ENCODE data around the gene IRF2. TPM values are rescaled to one million over a fixed set of nuclear protein-coding genes. Genes with fewer than 3 reads are reported as not detected.
A peak's percentile ranks its signal among the peaks of the same experiment; 100 is the strongest.

Gene IRF2
- total and polyA plus RNA-seq, 12 donors: 9.3 to 41.4 (median 28.6) TPM

DNA sequence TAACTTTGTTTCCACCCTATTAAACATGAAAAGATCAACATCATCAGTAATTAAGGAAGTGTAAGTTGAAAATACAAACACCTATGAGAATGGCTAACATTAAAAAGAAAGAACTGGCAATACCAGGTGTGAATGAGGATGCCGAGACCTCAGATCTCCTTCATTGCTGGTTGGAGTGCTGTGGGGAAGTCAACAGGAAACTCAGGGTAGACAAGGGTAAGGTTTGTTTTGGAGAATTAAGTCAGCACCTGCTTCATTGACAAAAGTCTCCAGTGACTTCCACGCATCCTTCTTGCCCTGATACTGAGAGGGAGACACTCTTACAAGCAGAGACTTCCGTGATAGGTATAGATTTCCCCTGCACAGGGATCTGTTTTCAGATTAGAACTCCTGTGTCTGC, 106.1 kb downstream of the IRF2 start:
- peaks cover 0 to 24% (median 0%) of the 10 kb centered on the region in 9 donors for H3K4me1 ChIP-seq
- 94 to 96% methylated on average over 3 of the region's 3 CpGs for WGBS, 2 donors
- TF ChIP-seq, protein P1, sequence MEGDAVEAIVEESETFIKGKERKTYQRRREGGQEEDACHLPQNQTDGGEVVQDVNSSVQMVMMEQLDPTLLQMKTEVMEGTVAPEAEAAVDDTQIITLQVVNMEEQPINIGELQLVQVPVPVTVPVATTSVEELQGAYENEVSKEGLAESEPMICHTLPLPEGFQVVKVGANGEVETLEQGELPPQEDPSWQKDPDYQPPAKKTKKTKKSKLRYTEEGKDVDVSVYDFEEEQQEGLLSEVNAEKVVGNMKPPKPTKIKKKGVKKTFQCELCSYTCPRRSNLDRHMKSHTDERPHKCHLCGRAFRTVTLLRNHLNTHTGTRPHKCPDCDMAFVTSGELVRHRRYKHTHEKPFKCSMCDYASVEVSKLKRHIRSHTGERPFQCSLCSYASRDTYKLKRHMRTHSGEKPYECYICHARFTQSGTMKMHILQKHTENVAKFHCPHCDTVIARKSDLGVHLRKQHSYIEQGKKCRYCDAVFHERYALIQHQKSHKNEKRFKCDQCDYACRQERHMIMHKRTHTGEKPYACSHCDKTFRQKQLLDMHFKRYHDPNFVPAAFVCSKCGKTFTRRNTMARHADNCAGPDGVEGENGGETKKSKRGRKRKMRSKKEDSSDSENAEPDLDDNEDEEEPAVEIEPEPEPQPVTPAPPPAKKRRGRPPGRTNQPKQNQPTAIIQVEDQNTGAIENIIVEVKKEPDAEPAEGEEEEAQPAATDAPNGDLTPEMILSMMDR (IDR thresholded peaks at IDR 0.05): no peak
- no peak overlapping the region for H3K4me3 ChIP-seq
- DNase-seq (no peak), ATAC-seq (no peak)
- peaks cover 0 to 6% (median 0%) of the 10 kb centered on the region in 9 donors for H3K36me3 ChIP-seq
- H3K9me3 ChIP-seq: no peaks in the 10 kb centered on the region
- no peak overlapping the region for H3K27ac ChIP-seq
- H3K27me3 ChIP-seq: no peaks in the 10 kb centered on the region
- intact Hi-C loops (cut with DNase I): no loop called here

GRCh38 chr4:184364100-184364921, 110.0 kb downstream of the IRF2 start:
- no peaks in the 10 kb centered on the region for H3K9me3 ChIP-seq
- no peak overlapping the region for H3K4me3 ChIP-seq
- H3K4me1 ChIP-seq: peaks cover 0 to 32% (median 6%) of the 10 kb centered on the region in 9 donors
- TF ChIP-seq, protein P1 (IDR thresholded peaks at IDR 0.05): no peak
- H3K27me3 ChIP-seq: no peaks in the 10 kb centered on the region
- H3K27ac ChIP-seq: no peak overlapping the region
- peak in 1 of 8 donors; percentile 9 for ATAC-seq
- WGBS, 2 donors: 72 to 79% methylated on average over 5 of the region's 5 CpGs
- no peak for DNase-seq
- H3K36me3 ChIP-seq: peaks cover 0 to 6% (median 0%) of the 10 kb centered on the region in 9 donors
- intact Hi-C loops (cut with DNase I): no loop called here

GRCh38 chr4:184363258-184363657, 111.1 kb downstream of the IRF2 start:
- H3K4me3 ChIP-seq: no peak overlapping the region
- TF ChIP-seq, protein P1 (IDR thresholded peaks at IDR 0.05): no peak
- H3K9me3 ChIP-seq: no peaks in the 10 kb centered on the region
- ATAC-seq (no peak), DNase-seq (no peak)
- H3K4me1 ChIP-seq: peaks cover 0 to 36% (median 10%) of the 10 kb centered on the region in 9 donors
- intact Hi-C loops (cut with DNase I): loop anchor here in 1 of 10 donors (2.0 kb wide), 1 partner anchor 16 kb away; no protein-coding TSS in a partner anchor
- peaks cover 0 to 6% (median 0%) of the 10 kb centered on the region in 9 donors for H3K36me3 ChIP-seq
- no peak overlapping the region for H3K27ac ChIP-seq
- no peaks in the 10 kb centered on the region for H3K27me3 ChIP-seq
- 95 to 97% methylated on average over 6 of the region's 6 CpGs for WGBS, 2 donors

GRCh38 chr4:184362396-184362795, 112.0 kb downstream of the IRF2 start:
- Histone ChIP-seq H3K36me3 (peaks cover 0 to 2% (median 0%) of the 10 kb centered on the region in 9 donors), H3K4me1 (peaks cover 0 to 45% (median 10%) of the 10 kb centered on the region in 9 donors), H3K9me3 (peaks cover 0 to 8% (median 0%) of the 10 kb centered on the region in 11 donors), H3K27me3 (no peaks in the 10 kb centered on the region), H3K27ac (peak overlapping the region in 4 of 10 donors; percentile 20 to 57 (median 48)), H3K4me3 (no peak overlapping the region)
- DNase-seq (no peak), ATAC-seq (peak in 1 of 8 donors; percentile 27)
- 79 to 88% methylated on average over 4 of the region's 4 CpGs for WGBS, 2 donors
- intact Hi-C loops (cut with DNase I): loop anchor here in 1 of 10 donors (2.0 kb wide), 1 partner anchor 16 kb away; no protein-coding TSS in a partner anchor
- TF ChIP-seq, protein P1 (IDR thresholded peaks at IDR 0.05): no peak
